Left forelimb (tissue), 1 donor: ENCODE data around the gene PSRC1.

Experiments
- DNase-seq: peaks from one replicate; pipeline ENCODE4 v3.0.0-alpha.2; 2018; ENCODE audit warnings: low spot score

The PSRC1 gene

GRCh38 chr1:109247401-109248365, 35.3 kb downstream of the PSRC1 start:
- no peak for DNase-seq

GRCh38 chr1:109246141-109246551, 36.8 kb downstream of the PSRC1 start:
- no peak for DNase-seq

GRCh38 chr1:109243860-109244552, 38.9 kb downstream of the PSRC1 start:
- no peak for DNase-seq

- no peak for DNase-seq
Measured at GRCh38 chr1:109243221-109243620, 39.7 kb downstream of the PSRC1 start.

GRCh38 chr1:109242387-109242786, 40.6 kb downstream of the PSRC1 start:
- no peak for DNase-seq

- no peak for DNase-seq
Measured at GRCh38 chr1:109241841-109242345, 41.1 kb downstream of the PSRC1 start.

- no peak for DNase-seq
Measured at GRCh38 chr1:109241344-109241743, 41.6 kb downstream of the PSRC1 start.

GRCh38 chr1:109240158-109241152, 42.5 kb downstream of the PSRC1 start:
- no peak for DNase-seq

- DNase-seq: no peak
Measured at GRCh38 chr1:109239409-109240068, 43.4 kb downstream of the PSRC1 start.

- DNase-seq: no peak
Measured at GRCh38 chr1:109239047-109239408, 43.9 kb downstream of the PSRC1 start.

GRCh38 chr1:109238382-109238781, 44.6 kb downstream of the PSRC1 start:
- no peak for DNase-seq

GRCh38 chr1:109237512-109237911, 45.4 kb downstream of the PSRC1 start:
- no peak for DNase-seq

- no peak for DNase-seq
Measured at GRCh38 chr1:109235137-109235536, 47.8 kb downstream of the PSRC1 start.

GRCh38 chr1:109231066-109231465, 51.9 kb downstream of the PSRC1 start:
- no peak for DNase-seq
